ENCODE results near the gene BORCS6. TPM values are rescaled to one million over a fixed set of nuclear protein-coding genes. Genes with fewer than 3 reads are reported as not detected.

Gene BORCS6
- total RNA-seq, 1 experiment from 2014 or later, result 6.4 TPM

GRCh38 chr17:8153957-8154607, 35.9 kb downstream of the BORCS6 start (continued):
- TF ChIP-seq, protein P1, sequence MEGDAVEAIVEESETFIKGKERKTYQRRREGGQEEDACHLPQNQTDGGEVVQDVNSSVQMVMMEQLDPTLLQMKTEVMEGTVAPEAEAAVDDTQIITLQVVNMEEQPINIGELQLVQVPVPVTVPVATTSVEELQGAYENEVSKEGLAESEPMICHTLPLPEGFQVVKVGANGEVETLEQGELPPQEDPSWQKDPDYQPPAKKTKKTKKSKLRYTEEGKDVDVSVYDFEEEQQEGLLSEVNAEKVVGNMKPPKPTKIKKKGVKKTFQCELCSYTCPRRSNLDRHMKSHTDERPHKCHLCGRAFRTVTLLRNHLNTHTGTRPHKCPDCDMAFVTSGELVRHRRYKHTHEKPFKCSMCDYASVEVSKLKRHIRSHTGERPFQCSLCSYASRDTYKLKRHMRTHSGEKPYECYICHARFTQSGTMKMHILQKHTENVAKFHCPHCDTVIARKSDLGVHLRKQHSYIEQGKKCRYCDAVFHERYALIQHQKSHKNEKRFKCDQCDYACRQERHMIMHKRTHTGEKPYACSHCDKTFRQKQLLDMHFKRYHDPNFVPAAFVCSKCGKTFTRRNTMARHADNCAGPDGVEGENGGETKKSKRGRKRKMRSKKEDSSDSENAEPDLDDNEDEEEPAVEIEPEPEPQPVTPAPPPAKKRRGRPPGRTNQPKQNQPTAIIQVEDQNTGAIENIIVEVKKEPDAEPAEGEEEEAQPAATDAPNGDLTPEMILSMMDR (IDR thresholded peaks at IDR 0.05 in 2 of 3, conservative IDR thresholded peaks at IDR 0.05 in 1 of 3; ENCODE audit: borderline replicate concordance in 1 of 3, insufficient read depth in 1 of 3, low read depth in 2 of 3, low read length in 2 of 3), result no peak
- peak; percentile 94 for TF ChIP-seq SP1 (IDR thresholded peaks at IDR 0.05; ENCODE audit: low read depth)

DNA sequence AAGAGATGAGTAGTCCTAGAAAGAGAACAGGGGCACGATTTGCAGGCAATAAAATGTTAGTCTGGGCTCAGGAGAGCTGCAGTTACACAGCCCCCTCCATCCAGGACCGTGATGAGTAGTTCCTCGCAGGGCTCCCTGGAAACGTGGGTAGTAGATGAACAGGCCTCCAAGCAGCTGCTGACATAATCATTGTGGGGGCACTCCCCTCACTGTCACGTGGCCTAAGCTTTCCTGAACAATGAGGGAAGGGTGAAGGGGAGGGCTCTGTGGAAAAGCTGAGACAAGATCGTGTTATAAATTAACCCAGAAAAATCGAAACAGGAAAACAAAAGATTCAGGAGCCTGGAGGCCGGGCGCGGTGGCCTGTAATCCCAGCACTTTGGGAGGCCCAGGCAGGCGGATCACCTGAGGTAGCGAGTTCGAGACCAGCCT, 36.4 kb downstream of the BORCS6 start:
- H3K9ac ChIP-seq (ENCODE audit: low read length), result peak overlapping the region; percentile 99
- peaks cover 57% of the 10 kb centered on the region for H3K79me2 ChIP-seq (ENCODE audit: insufficient read depth, low read length)
- intact Hi-C loops (cut with micrococcal nuclease), result no loop called here
- POLR2A ChIA-PET, result interaction anchor here (1.0 to 9.4 kb wide), 6 partner anchors 14 to 57 kb away, joined by 3 to 95 read pairs (median 4); partner anchors contain the start of genes ALOXE3 and AURKB
- H3K4me2 ChIP-seq (ENCODE audit: low read length), result peak overlapping the region; percentile 100
- no peaks in the 10 kb centered on the region for H4K20me1 ChIP-seq (ENCODE audit: insufficient read depth)
- TF ChIP-seq ZFX (IDR thresholded peaks at IDR 0.05), result no peak
- peak; percentile 58 for TF ChIP-seq MAX (IDR thresholded peaks at IDR 0.05)
- TF ChIP-seq EGR1 (IDR thresholded peaks at IDR 0.05; ENCODE audit: low read depth), result no peak
- no peaks in the 10 kb centered on the region for H3K27me3 ChIP-seq (ENCODE audit: insufficient read depth, low read length)
- peaks cover 13 to 19% of the 10 kb centered on the region in 2 experiments for H3K36me3 ChIP-seq (ENCODE audit: control insufficient read depth in 1 of 2, insufficient read depth in 2 of 2, low read length in 2 of 2)
- CTCF ChIA-PET, result interaction anchor here (1.4 to 1.6 kb wide), 2 partner anchors 34 to 60 kb away, joined by 4 read pairs; no protein-coding TSS in a partner anchor
- H3K4me1 ChIP-seq (ENCODE audit: control insufficient read depth in 1 of 2, insufficient read depth in 2 of 2, low read length in 2 of 2), result peaks cover 42 to 75% of the 10 kb centered on the region in 2 experiments
- DNase-seq (ENCODE audit: low read depth, low spot score), result no peak
- no peaks in the 10 kb centered on the region for H3K9me2 ChIP-seq (ENCODE audit: insufficient read depth)
- peak overlapping the region; percentile 48 to 95 for H3K4me3 ChIP-seq (replicated peaks in 1 of 2; ENCODE audit: low read depth in 1 of 2, low read length in 2 of 2)
- H3K27ac ChIP-seq (ENCODE audit: low read depth, low read length), result peak overlapping the region; percentile 77
- RAD21 ChIA-PET (ENCODE audit: low non-redundant PET in 1 of 2, low total read pairs in 2 of 2, uncharacterized antibody in 2 of 2, unreplicated experiment in 2 of 2), result no interaction called here
- no peak for ATAC-seq
- H3K9me3 ChIP-seq (ENCODE audit: control insufficient read depth in 1 of 2, insufficient read depth in 1 of 2, low read depth in 1 of 2, low read length in 2 of 2), result no peaks in the 10 kb centered on the region
- BruUV-seq (replicated peaks), result no TSS peak
- H2AFZ ChIP-seq (ENCODE audit: low read depth, low read length, poor library complexity, severe bottlenecking), result no peak overlapping the region
